Measurements from ENCODE around the gene MTG2. TPM values are rescaled to one million over a fixed set of nuclear protein-coding genes. Genes with fewer than 3 reads are reported as not detected.
A peak's percentile ranks its signal among the peaks of the same experiment; 100 is the strongest.

MTG2 gene
- total and polyA plus RNA-seq, 2 of the 4 experiments (the other 2 are of a cell fraction): 11.5 to 25.2 TPM

DNA sequence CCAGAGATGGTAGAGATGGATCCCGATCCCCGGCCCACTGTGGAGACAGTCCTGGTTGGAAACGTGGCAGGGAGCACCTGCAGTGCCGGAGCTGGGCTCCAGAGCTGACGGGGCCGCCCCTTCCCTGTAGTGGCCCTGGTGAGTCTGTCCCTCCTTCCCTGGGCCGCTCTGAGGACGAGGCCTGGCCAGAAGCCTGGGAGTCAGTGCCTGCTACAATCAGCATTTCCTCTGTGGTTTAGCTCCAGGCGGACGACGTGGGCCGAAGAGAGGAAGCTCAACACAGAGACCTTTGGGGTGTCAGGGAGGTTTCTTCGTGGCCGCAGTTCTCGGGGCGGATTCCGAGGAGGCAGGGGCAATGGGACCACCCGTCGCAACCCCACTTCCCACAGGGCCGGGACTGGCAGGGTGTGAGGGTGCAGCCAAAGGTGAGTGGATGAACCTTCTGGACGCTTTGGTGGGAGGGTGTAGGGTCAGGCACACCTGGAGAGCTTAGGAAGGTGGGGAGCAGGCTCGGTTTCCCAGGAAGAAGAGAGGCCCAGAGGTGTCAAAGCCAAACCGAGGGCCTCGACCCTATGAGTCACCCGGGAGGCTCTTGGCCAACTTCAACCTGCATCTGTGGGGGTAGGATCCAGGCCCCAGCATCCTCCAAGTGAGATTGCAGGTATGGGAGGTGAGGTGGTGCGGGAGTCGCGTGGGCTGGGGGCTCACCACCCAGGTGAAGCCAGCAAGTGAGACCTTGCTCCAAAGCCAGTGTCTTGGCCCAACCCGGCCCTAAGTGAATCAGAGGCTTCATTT, 49.6 kb upstream of the MTG2 start:
- ATAC-seq (ENCODE audit: low read depth): no peak
- no peak overlapping the region for H2AK5ac ChIP-seq (ENCODE audit: low read depth, low read length)
- no peaks in the 10 kb centered on the region for H3K27me3 ChIP-seq (ENCODE audit: control insufficient read depth, insufficient read depth, low read length)
- H3K56ac ChIP-seq (ENCODE audit: extremely low read depth, insufficient read depth, low read length): no peak overlapping the region
- H4K8ac ChIP-seq (ENCODE audit: low read depth in 2 of 2, low read length in 2 of 2): no peak overlapping the region
- no peak overlapping the region for H2BK5ac ChIP-seq (ENCODE audit: low read depth, low read length, poor library complexity, severe bottlenecking)
- H3K9ac ChIP-seq (ENCODE audit: low read depth, low read length): no peak overlapping the region
- no peak overlapping the region for H3K27ac ChIP-seq (ENCODE audit: insufficient read depth, low read length)
- H2AFZ ChIP-seq (replicated peaks; ENCODE audit: low read length, poor library complexity): peak overlapping the region; percentile 38
- ChIA-PET CTCF (no interaction called here), POLR2A (ENCODE audit: unreplicated experiment) (no interaction called here)
- peak overlapping the region; percentile 37 for H2AK9ac ChIP-seq (replicated peaks; ENCODE audit: low read depth, low read length, poor library complexity)
- no peak overlapping the region for H3K4me2 ChIP-seq (ENCODE audit: low read depth, low read length)
- peaks cover 66% of the 10 kb centered on the region for H4K20me1 ChIP-seq (ENCODE audit: insufficient read depth, low read length)
- dilution Hi-C loops (cut with HindIII; ENCODE audit: low sequenced_read_pairs, unreplicated experiment) (no loop called here), in situ Hi-C loops (cut with MboI; ENCODE audit: low sequenced_read_pairs) (no loop called here), intact Hi-C loops (cut with micrococcal nuclease) (no loop called here)
- BruUV-seq (replicated peaks): no TSS peak
- peaks cover 81% of the 10 kb centered on the region for H3K36me3 ChIP-seq (ENCODE audit: control insufficient read depth, insufficient read depth, low read length)
- H3K4me3 ChIP-seq (ENCODE audit: insufficient read depth, low read depth, low read length): no peak overlapping the region
- H3K4ac ChIP-seq (ENCODE audit: low read depth, low read length): no peak overlapping the region
- no peak overlapping the region for H3K18ac ChIP-seq (ENCODE audit: low read depth, low read length)
- no peak overlapping the region for H3K23ac ChIP-seq (ENCODE audit: low read depth, low read length)
- TF ChIP-seq ELK1 (IDR thresholded peaks at IDR 0.05; ENCODE audit: borderline replicate concordance, low read depth, low read length): no peak
- no peak for TF ChIP-seq MAZ (IDR thresholded peaks at IDR 0.05; ENCODE audit: borderline replicate concordance, low read depth, low read length)
- TF ChIP-seq CEBPB (IDR thresholded peaks at IDR 0.05; ENCODE audit: low read depth, low read length): no peak
- no peak for TF ChIP-seq RCOR1 (IDR thresholded peaks at IDR 0.05; ENCODE audit: insufficient replicate concordance, low read length)
- TF ChIP-seq FOS (IDR thresholded peaks at IDR 0.05; ENCODE audit: low read depth, low read length): no peak
- TF ChIP-seq, protein P1, sequence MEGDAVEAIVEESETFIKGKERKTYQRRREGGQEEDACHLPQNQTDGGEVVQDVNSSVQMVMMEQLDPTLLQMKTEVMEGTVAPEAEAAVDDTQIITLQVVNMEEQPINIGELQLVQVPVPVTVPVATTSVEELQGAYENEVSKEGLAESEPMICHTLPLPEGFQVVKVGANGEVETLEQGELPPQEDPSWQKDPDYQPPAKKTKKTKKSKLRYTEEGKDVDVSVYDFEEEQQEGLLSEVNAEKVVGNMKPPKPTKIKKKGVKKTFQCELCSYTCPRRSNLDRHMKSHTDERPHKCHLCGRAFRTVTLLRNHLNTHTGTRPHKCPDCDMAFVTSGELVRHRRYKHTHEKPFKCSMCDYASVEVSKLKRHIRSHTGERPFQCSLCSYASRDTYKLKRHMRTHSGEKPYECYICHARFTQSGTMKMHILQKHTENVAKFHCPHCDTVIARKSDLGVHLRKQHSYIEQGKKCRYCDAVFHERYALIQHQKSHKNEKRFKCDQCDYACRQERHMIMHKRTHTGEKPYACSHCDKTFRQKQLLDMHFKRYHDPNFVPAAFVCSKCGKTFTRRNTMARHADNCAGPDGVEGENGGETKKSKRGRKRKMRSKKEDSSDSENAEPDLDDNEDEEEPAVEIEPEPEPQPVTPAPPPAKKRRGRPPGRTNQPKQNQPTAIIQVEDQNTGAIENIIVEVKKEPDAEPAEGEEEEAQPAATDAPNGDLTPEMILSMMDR (conservative IDR thresholded peaks at IDR 0.05; ENCODE audit: low read depth, low read length): no peak
- TF ChIP-seq POLR2A (IDR thresholded peaks at IDR 0.05; ENCODE audit: low read depth, low read length): no peak
- TF ChIP-seq RFX5 (IDR thresholded peaks at IDR 0.05; ENCODE audit: low read depth, low read length): no peak
- no peak for TF ChIP-seq SMC3 (IDR thresholded peaks at IDR 0.05; ENCODE audit: low read depth, low read length)
- no peak for TF ChIP-seq CHD1 (IDR thresholded peaks at IDR 0.05; ENCODE audit: low read depth, low read length)
- no peak for TF ChIP-seq MAFK (IDR thresholded peaks at IDR 0.05; ENCODE audit: low read depth, low read length)
- no peak for TF ChIP-seq BHLHE40 (IDR thresholded peaks at IDR 0.05; ENCODE audit: low read depth, low read length)
- TF ChIP-seq NFE2L2 (IDR thresholded peaks at IDR 0.05; ENCODE audit: low read depth, low read length): no peak
- TF ChIP-seq MXI1 (IDR thresholded peaks at IDR 0.05; ENCODE audit: borderline replicate concordance, low read depth, low read length): no peak
- TF ChIP-seq USF2 (IDR thresholded peaks at IDR 0.05; ENCODE audit: low read depth, low read length): no peak
- WGBS, 2 experiments (ENCODE audit: extremely low coverage in 2 of 2, insufficient read length in 1 of 2): 77% methylated on average over 7 of the region's 29 CpGs; no CpG with 5 or more reads in 1 of the 2 experiments
- H3K79me1 ChIP-seq (ENCODE audit: low read depth in 1 of 2, low read length in 2 of 2): peaks cover 7 to 69% of the 10 kb centered on the region in 2 experiments
- H3K9me3 ChIP-seq (ENCODE audit: control insufficient read depth, insufficient read depth, low read length): no peaks in the 10 kb centered on the region
- no peaks in the 10 kb centered on the region; the same call in 1 of the 2 replicates for H3K9me1 ChIP-seq (ENCODE audit: insufficient read depth, low read length)
- no peak overlapping the region for H3K14ac ChIP-seq (replicated peaks; ENCODE audit: low read depth, low read length)
- no peak overlapping the region for H4K91ac ChIP-seq (ENCODE audit: insufficient read depth, low read depth, low read length)
- no peak for DNase-seq
- peaks cover 3% of the 10 kb centered on the region; the same call in 1 of the 2 replicates for H3K4me1 ChIP-seq (ENCODE audit: control insufficient read depth, insufficient read depth, low read length)
- H2BK120ac ChIP-seq (ENCODE audit: low read depth, low read length): no peak overlapping the region
- no peak overlapping the region for H2BK20ac ChIP-seq (ENCODE audit: low read depth, low read length)
- no peak overlapping the region for H2BK15ac ChIP-seq (ENCODE audit: low read depth, low read length)
- no peak overlapping the region for H4K5ac ChIP-seq (ENCODE audit: low read depth, low read length)

All from IMR-90 (cell line).